ENCODE measurements around the gene THRAP3. TPM values are rescaled to one million over a fixed set of nuclear protein-coding genes. Genes with fewer than 3 reads are reported as not detected.

Gene THRAP3
- total RNA-seq, 2 donors from 2014 or later: 27.4 to 32.2 TPM

- no peak overlapping the region for H3K4me3 ChIP-seq
- TF ChIP-seq, protein P1, sequence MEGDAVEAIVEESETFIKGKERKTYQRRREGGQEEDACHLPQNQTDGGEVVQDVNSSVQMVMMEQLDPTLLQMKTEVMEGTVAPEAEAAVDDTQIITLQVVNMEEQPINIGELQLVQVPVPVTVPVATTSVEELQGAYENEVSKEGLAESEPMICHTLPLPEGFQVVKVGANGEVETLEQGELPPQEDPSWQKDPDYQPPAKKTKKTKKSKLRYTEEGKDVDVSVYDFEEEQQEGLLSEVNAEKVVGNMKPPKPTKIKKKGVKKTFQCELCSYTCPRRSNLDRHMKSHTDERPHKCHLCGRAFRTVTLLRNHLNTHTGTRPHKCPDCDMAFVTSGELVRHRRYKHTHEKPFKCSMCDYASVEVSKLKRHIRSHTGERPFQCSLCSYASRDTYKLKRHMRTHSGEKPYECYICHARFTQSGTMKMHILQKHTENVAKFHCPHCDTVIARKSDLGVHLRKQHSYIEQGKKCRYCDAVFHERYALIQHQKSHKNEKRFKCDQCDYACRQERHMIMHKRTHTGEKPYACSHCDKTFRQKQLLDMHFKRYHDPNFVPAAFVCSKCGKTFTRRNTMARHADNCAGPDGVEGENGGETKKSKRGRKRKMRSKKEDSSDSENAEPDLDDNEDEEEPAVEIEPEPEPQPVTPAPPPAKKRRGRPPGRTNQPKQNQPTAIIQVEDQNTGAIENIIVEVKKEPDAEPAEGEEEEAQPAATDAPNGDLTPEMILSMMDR (IDR thresholded peaks at IDR 0.05): no peak
- peak in 2 of 3 donors; percentile 27 for TF ChIP-seq POLR2A (IDR thresholded peaks at IDR 0.05)
- peak; percentile 80 for ATAC-seq
- 37 to 46% methylated on average over 13 of the region's 13 CpGs for WGBS, 2 donors
- H3K4me1 ChIP-seq: peaks cover 60% of the 10 kb centered on the region
- intact Hi-C loops (cut with DNase I): loop anchor here (10.0 kb wide), 1 partner anchor 85 kb away; no protein-coding TSS in a partner anchor
- H3K27me3 ChIP-seq: no peaks in the 10 kb centered on the region
- H3K9me3 ChIP-seq: no peaks in the 10 kb centered on the region
- peak; percentile 47 to 80 (median 70) for DNase-seq
- H3K27ac ChIP-seq: peak overlapping the region; percentile 57 to 78 (median 74)
- no peaks in the 10 kb centered on the region for H3K36me3 ChIP-seq (replicated peaks in 1 of 2; ENCODE audit: insufficient read depth in 1 of 2, low read depth in 2 of 2)
These were observed 24.1 kb upstream of the THRAP3 start for GRCh38 chr1:36199934-36200741.

DNA sequence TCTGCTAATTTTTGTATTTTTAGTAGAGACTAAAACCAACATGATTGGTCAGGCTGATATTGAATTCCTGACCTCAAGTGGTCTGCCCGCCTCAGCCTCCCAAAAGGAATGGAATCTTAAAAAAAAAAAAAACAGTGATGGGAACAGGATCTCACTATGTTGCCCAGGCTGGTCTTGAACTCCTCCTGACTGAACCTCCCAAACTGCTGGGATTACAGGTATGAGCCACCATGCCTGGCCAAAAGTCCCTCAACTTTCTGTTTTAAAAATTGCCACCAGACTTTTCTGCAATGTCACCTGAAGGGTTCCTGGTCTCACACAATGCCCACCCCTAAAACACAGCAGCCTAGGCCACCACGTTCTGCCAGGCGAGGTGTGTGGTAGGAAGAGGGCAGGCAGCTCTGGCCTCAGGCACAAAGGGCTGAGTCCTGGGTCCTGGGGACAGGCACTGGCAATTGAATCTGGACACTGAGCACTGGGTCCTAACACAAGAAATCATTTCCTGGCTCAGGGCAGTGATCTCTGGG, 21.2 kb upstream of the THRAP3 start:
- ATAC-seq (no peak), DNase-seq (no peak)
- Histone ChIP-seq H3K9me3 (no peaks in the 10 kb centered on the region), H3K27me3 (no peaks in the 10 kb centered on the region), H3K27ac (peak overlapping the region; percentile 28 to 78 (median 66)), H3K36me3 (replicated peaks in 1 of 2; ENCODE audit: insufficient read depth in 1 of 2, low read depth in 2 of 2) (no peaks in the 10 kb centered on the region), H3K4me1 (peaks cover 73% of the 10 kb centered on the region), H3K4me3 (no peak overlapping the region)
- TF ChIP-seq POLR2A (IDR thresholded peaks at IDR 0.05): no peak
- TF ChIP-seq, protein P1 (IDR thresholded peaks at IDR 0.05): no peak
- WGBS, 2 donors: 80 to 100% methylated on average over 2 to 3 of the region's 3 CpGs
- intact Hi-C loops (cut with DNase I): no loop called here

- Histone ChIP-seq H3K36me3 (replicated peaks in 1 of 2; ENCODE audit: insufficient read depth in 1 of 2, low read depth in 2 of 2) (no peaks in the 10 kb centered on the region), H3K27me3 (no peaks in the 10 kb centered on the region), H3K4me1 (peaks cover 68% of the 10 kb centered on the region), H3K4me3 (no peak overlapping the region), H3K27ac (peak overlapping the region; percentile 28 to 78 (median 66)), H3K9me3 (no peaks in the 10 kb centered on the region)
- ATAC-seq: peak; percentile 47
- 36 to 39% methylated on average over 10 of the region's 10 CpGs for WGBS, 2 donors
- intact Hi-C loops (cut with DNase I): no loop called here
- DNase-seq: peak; percentile 41 to 75 (median 69)
- peak in 1 of 3 donors; percentile 7 for TF ChIP-seq POLR2A (IDR thresholded peaks at IDR 0.05)
- TF ChIP-seq, protein P1 (IDR thresholded peaks at IDR 0.05): no peak
These were observed 20.5 kb upstream of the THRAP3 start for GRCh38 chr1:36203554-36204346.

GRCh38 chr1:36204347-36204909, 19.8 kb upstream of the THRAP3 start:
- Histone ChIP-seq H3K4me3 (no peak overlapping the region), H3K27ac (peak overlapping the region; percentile 28 to 78 (median 66)), H3K27me3 (no peaks in the 10 kb centered on the region), H3K9me3 (no peaks in the 10 kb centered on the region), H3K4me1 (peaks cover 61% of the 10 kb centered on the region), H3K36me3 (replicated peaks in 1 of 2; ENCODE audit: insufficient read depth in 1 of 2, low read depth in 2 of 2) (no peaks in the 10 kb centered on the region)
- TF ChIP-seq, protein P1 (IDR thresholded peaks at IDR 0.05): no peak
- TF ChIP-seq POLR2A (IDR thresholded peaks at IDR 0.05): no peak
- 66 to 77% methylated on average over 6 of the region's 6 CpGs for WGBS, 2 donors
- intact Hi-C loops (cut with DNase I): no loop called here
- DNase-seq: peak; percentile 26 to 62 (median 42)
- no peak for ATAC-seq

Data from body of pancreas (tissue), 4 donors.